Suppressor macrophage treated with lipopolysaccharide for 4 hours (primary cell): Measurements from ENCODE around the gene CACNA2D4.

ENCODE experiments used
- DNase-seq: peaks from one replicate; pipeline ENCODE4 v3.0.0-alpha.2; 2020

CACNA2D4 gene

GRCh38 chr12:1769809-1770494, 148.5 kb downstream of the CACNA2D4 start:
- DNase-seq = no peak

- no peak for DNase-seq
Measured at GRCh38 chr12:1768615-1769014, 149.8 kb downstream of the CACNA2D4 start.

GRCh38 chr12:1767407-1768090, 150.9 kb downstream of the CACNA2D4 start:
- no peak for DNase-seq

- no peak for DNase-seq
Measured at GRCh38 chr12:1766110-1766509, 152.3 kb downstream of the CACNA2D4 start.

GRCh38 chr12:1763153-1763552, 155.3 kb downstream of the CACNA2D4 start:
- peak; percentile 21 for DNase-seq

GRCh38 chr12:1761857-1762256, 156.6 kb downstream of the CACNA2D4 start:
- DNase-seq = no peak

- DNase-seq = peak; percentile 22
Measured at GRCh38 chr12:1760566-1761382, 157.7 kb downstream of the CACNA2D4 start.

- no peak for DNase-seq
Measured at GRCh38 chr12:1758887-1759286, 159.6 kb downstream of the CACNA2D4 start.

GRCh38 chr12:1758376-1758775, 160.1 kb downstream of the CACNA2D4 start:
- no peak for DNase-seq

- DNase-seq = no peak
Measured at GRCh38 chr12:1750300-1750699, 168.2 kb downstream of the CACNA2D4 start.

- no peak for DNase-seq
Measured at GRCh38 chr12:1749019-1749418, 169.4 kb downstream of the CACNA2D4 start.

- DNase-seq = no peak
Measured at GRCh38 chr12:1747609-1748008, 170.8 kb downstream of the CACNA2D4 start.

- DNase-seq = no peak
Measured at GRCh38 chr12:1744932-1745331, 173.5 kb downstream of the CACNA2D4 start.
